Activated CD4-positive, alpha-beta T cell treated with anti-CD3 and anti-CD28 coated beads, Interleukin-2, amount 10 ng/mL, durations not matched to agents 7 days and 5 days (primary cell): Measurements from ENCODE around the gene RPS3. TPM values are rescaled to one million over a fixed set of nuclear protein-coding genes. Genes with fewer than 3 reads are reported as not detected.
"Not testable (repeated sequence)": the region's sequence is repeated elsewhere in the genome, so short reads cannot be mapped to it uniquely, and the experiment has no call there.

Experiments used
- CTCF ChIA-PET: fragments of 350-600 bp; sonication (Branson Sonifier 250); formaldehyde crosslinking; loops from one replicate; lab custom pipeline; 2021; ENCODE audit warnings: antibody characterized with exemption; lab: Charles Lee
- POLR2A ChIA-PET: fragments of 350-600 bp; sonication (Branson Sonifier 250); formaldehyde crosslinking; loops from one replicate; lab custom pipeline; 2021; ENCODE audit warnings: antibody characterized with exemption; lab: Charles Lee
- DNase-seq: peaks from one replicate; pipeline ENCODE4 v3.0.0-alpha.2; 2020
- H3K27ac Mint-ChIP-seq: one replicate; pipeline ENCODE4 v1.8.0; 2021; ENCODE audit warnings: mild to moderate bottlenecking, moderate library complexity, mixed read lengths
- H3K27me3 Mint-ChIP-seq: one replicate; pipeline ENCODE4 v1.8.0; 2021; ENCODE audit warnings: mixed read lengths
- H3K36me3 Mint-ChIP-seq: one replicate; pipeline ENCODE4 v1.8.0; 2021; ENCODE audit warnings: low read depth, mixed read lengths
- H3K4me1 Mint-ChIP-seq: one replicate; pipeline ENCODE4 v1.8.0; 2021; ENCODE audit warnings: mixed read lengths
- H3K4me3 Mint-ChIP-seq: one replicate; pipeline ENCODE4 v1.8.0; 2021; ENCODE audit warnings: mild to moderate bottlenecking, moderate library complexity, mixed read lengths
- H3K9me3 Mint-ChIP-seq: one replicate; pipeline ENCODE4 v1.8.0; 2021; ENCODE audit warnings: mixed read lengths
- total RNA-seq, 2 experiments: library from RNA; stranded (reverse); gene quantifications; one replicate each; pipeline ENCODE4 v1.2.3, GENCODE V29; 2021

Gene RPS3
- total RNA-seq, 2 experiments from 2014 or later = 2,943 to 3,099 TPM

DNA sequence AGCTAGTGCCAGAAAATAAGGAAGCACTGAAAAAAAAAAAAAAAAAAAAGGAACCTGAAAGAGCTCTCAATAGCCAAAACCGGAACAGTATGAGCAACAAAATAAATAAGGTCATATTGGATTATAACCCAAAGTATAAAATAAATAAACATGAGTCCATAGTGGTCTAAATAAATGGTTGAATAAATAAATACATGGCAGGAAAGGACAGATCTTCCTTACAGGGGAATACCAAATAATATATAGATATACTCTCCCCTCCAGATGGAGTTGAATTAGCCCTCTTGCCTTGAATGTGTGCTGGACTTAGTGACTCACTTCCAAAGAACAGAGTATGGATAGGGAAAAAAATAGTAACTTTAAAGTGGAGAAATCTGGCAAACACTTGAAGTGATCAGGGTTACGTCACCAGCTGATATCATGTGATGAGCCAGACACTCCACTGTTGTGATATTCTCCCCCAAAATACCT, 33.6 kb upstream of the RPS3 start:
- Mint-ChIP-seq H3K9me3 (peaks cover 9% of the 10 kb centered on the region), H3K36me3 (peaks cover 13% of the 10 kb centered on the region), H3K27me3 (peaks cover 9% of the 10 kb centered on the region), H3K4me1 (peaks cover 16% of the 10 kb centered on the region), H3K27ac (no peak overlapping the region), H3K4me3 (no peak overlapping the region)
- no peak for DNase-seq
- POLR2A ChIA-PET = no interaction called here
- CTCF ChIA-PET = interaction anchor here (0.6 to 0.9 kb wide), 2 partner anchors 18 to 20 kb away, joined by 3 read pairs; no protein-coding TSS in a partner anchor

GRCh38 chr11:75366826-75367225, 32.5 kb upstream of the RPS3 start:
- Mint-ChIP-seq H3K36me3 (peaks cover 13% of the 10 kb centered on the region), H3K4me1 (peaks cover 21% of the 10 kb centered on the region)
- POLR2A ChIA-PET, H3K4me3 Mint-ChIP-seq, H3K27ac Mint-ChIP-seq, H3K27me3 Mint-ChIP-seq, DNase-seq, H3K9me3 Mint-ChIP-seq: not testable (repeated sequence)
- CTCF ChIA-PET = interaction anchor here (0.8 to 0.9 kb wide), 2 partner anchors 15 to 21 kb away, joined by 3 to 6 read pairs; no protein-coding TSS in a partner anchor

- Mint-ChIP-seq H3K4me3 (no peak overlapping the region), H3K27ac (peak overlapping the region; percentile 21), H3K9me3 (peaks cover 9% of the 10 kb centered on the region), H3K27me3 (peaks cover 5% of the 10 kb centered on the region), H3K36me3 (peaks cover 13% of the 10 kb centered on the region), H3K4me1 (peaks cover 27% of the 10 kb centered on the region)
- CTCF ChIA-PET = interaction anchor here (0.6 to 1.5 kb wide), 6 partner anchors 16 to 452 kb away, joined by 3 to 5 read pairs (median 4); no protein-coding TSS in a partner anchor
- DNase-seq = no peak
- POLR2A ChIA-PET = interaction anchor here (0.7 kb wide), 1 partner anchor 106 kb away, joined by 3 read pairs; no protein-coding TSS in a partner anchor
Measured at GRCh38 chr11:75369560-75370255, 29.6 kb upstream of the RPS3 start.

GRCh38 chr11:75371949-75372876, 27.1 kb upstream of the RPS3 start:
- POLR2A ChIA-PET = no interaction called here
- peaks cover 9% of the 10 kb centered on the region for H3K9me3 Mint-ChIP-seq
- H3K36me3 Mint-ChIP-seq = peaks cover 13% of the 10 kb centered on the region
- no peak overlapping the region for H3K4me3 Mint-ChIP-seq
- CTCF ChIA-PET = interaction anchor here (0.6 to 1.3 kb wide), 6 partner anchors 8 to 176 kb away, joined by 3 to 6 read pairs (median 3); no protein-coding TSS in a partner anchor
- H3K4me1 Mint-ChIP-seq = peaks cover 29% of the 10 kb centered on the region
- no peak for DNase-seq
- H3K27ac Mint-ChIP-seq = peak overlapping the region; percentile 27
- no peaks in the 10 kb centered on the region for H3K27me3 Mint-ChIP-seq

GRCh38 chr11:75373201-75373600, 26.1 kb upstream of the RPS3 start:
- no peak for DNase-seq
- Mint-ChIP-seq H3K4me3 (no peak overlapping the region), H3K36me3 (peaks cover 11% of the 10 kb centered on the region), H3K4me1 (peaks cover 29% of the 10 kb centered on the region), H3K27me3 (no peaks in the 10 kb centered on the region), H3K9me3 (peaks cover 9% of the 10 kb centered on the region), H3K27ac (no peak overlapping the region)
- ChIA-PET POLR2A (no interaction called here), CTCF (interaction anchor here (1.2 kb wide), 2 partner anchors 93 to 109 kb away, joined by 3 read pairs; no protein-coding TSS in a partner anchor)

DNA sequence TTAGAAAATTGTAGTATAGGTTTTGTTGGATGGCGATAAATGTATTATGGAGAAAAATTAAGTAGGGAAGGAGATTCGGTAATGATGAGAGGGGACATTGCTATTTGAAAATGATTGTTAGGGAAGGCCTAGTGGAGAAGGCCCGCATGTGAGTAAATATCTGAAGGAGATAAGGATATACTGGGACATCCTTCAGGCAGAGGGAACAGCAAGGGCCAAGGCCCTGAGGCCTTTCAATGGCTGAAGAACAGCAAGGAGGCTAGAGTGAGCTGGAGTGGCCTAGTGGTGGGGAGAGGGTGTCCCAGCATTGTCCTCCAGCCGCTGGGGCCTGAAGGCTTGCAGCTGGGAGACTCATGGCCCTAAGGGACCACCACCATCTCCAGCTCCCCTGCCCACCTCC, 24.7 kb upstream of the RPS3 start:
- Mint-ChIP-seq H3K9me3 (peaks cover 4% of the 10 kb centered on the region), H3K4me3 (no peak overlapping the region), H3K36me3 (peaks cover 5% of the 10 kb centered on the region), H3K27ac (no peak overlapping the region), H3K27me3 (no peaks in the 10 kb centered on the region), H3K4me1 (peaks cover 22% of the 10 kb centered on the region)
- CTCF ChIA-PET = interaction anchor here (0.6 to 3.1 kb wide), 7 partner anchors 10 to 1254 kb away, joined by 3 to 11 read pairs (median 4); partner anchors contain the start of gene ARRB1
- POLR2A ChIA-PET = no interaction called here
- no peak for DNase-seq

DNA sequence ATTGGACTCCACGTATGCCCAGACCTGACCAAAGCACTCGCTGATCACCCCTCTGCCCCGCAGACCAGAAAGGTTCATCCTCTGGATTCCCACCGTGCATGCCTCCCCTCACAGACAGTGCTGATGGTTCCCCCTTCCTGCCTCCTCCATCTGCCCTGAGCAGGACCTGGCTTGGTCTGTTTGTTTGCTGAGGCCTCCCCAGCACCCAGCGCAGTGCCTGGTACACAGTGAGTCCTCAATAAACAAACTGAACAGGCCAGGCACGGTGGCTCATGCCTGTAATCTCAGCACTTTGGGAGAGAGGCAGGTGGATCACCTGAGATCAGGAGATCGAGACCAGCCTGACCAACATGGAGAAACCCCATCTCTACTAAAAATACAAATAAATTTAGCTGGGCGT, 23.7 kb upstream of the RPS3 start:
- H3K27ac Mint-ChIP-seq = no peak overlapping the region
- POLR2A ChIA-PET = no interaction called here

DNA sequence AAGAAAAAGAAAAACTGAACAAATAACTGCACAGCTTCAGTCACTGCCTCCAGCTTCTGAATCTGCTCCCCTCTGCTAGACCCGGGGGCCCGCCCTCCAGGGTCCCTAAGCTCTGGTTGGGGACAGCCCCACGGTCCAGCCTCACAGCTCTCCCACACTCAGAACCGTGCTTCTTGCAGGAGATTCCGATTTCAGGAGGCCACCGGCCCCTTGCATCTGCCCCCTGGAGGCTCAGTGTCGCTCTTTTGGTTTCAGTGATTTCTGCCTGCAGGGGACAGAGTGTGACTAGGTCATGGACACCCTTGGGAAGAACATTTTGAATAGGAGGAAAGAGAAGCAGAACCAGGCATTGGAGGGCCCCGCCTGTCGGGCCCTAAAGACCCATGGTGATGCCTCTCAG, 23.1 kb upstream of the RPS3 start:
- Mint-ChIP-seq H3K4me1 (peaks cover 16% of the 10 kb centered on the region), H3K36me3 (no peaks in the 10 kb centered on the region), H3K27me3 (no peaks in the 10 kb centered on the region), H3K27ac (no peak overlapping the region), H3K9me3 (no peaks in the 10 kb centered on the region), H3K4me3 (no peak overlapping the region)
- no peak for DNase-seq
- POLR2A ChIA-PET = no interaction called here
- CTCF ChIA-PET = interaction anchor here (1.0 to 3.1 kb wide), 2 partner anchors 9 to 20 kb away, joined by 4 to 11 read pairs; no protein-coding TSS in a partner anchor

More for the DNA sequence above, 23.7 kb upstream of the RPS3 start:
- CTCF ChIA-PET = interaction anchor here (1.0 to 3.1 kb wide), 2 partner anchors 9 to 20 kb away, joined by 4 to 11 read pairs; no protein-coding TSS in a partner anchor
- Mint-ChIP-seq H3K9me3 (no peaks in the 10 kb centered on the region), H3K36me3 (no peaks in the 10 kb centered on the region), H3K27me3 (no peaks in the 10 kb centered on the region), H3K4me1 (peaks cover 14% of the 10 kb centered on the region), H3K4me3 (no peak overlapping the region)
- DNase-seq = no peak

GRCh38 chr11:75378776-75379175, 20.5 kb upstream of the RPS3 start:
- H3K27me3 Mint-ChIP-seq, H3K4me3 Mint-ChIP-seq, H3K9me3 Mint-ChIP-seq, DNase-seq, H3K36me3 Mint-ChIP-seq, POLR2A ChIA-PET, H3K27ac Mint-ChIP-seq, CTCF ChIA-PET: not testable (repeated sequence)
- peaks cover 15% of the 10 kb centered on the region for H3K4me1 Mint-ChIP-seq

DNA sequence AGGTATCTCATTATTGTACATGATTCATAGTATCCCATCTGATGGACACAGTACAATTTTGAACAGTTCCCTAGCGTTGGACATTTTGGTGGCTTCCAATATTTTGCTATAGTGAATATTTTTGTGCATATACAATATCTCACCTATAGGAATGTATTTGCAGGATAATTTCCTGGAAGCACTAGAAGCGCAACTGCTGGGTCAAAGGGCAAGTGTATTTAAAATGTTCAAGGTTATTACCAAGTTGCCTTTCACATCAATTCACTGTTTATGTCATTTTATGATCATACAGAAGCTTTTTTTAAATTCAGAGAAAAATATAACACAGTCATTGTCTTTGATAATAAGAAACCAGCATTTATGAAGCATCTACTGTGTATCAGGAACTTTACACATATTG, 19.1 kb upstream of the RPS3 start:
- Mint-ChIP-seq H3K9me3 (no peaks in the 10 kb centered on the region), H3K27ac (no peak overlapping the region), H3K27me3 (no peaks in the 10 kb centered on the region), H3K4me3 (no peak overlapping the region), H3K4me1 (peaks cover 26% of the 10 kb centered on the region), H3K36me3 (no peaks in the 10 kb centered on the region)
- DNase-seq = no peak
- ChIA-PET CTCF (interaction anchor here (0.8 to 6.1 kb wide), 5 partner anchors 8 to 151 kb away, joined by 3 to 44 read pairs (median 6); partner anchors contain the start of gene RPS3), POLR2A (no interaction called here)

- H3K4me3 Mint-ChIP-seq = no peak overlapping the region
- H3K27me3 Mint-ChIP-seq = no peaks in the 10 kb centered on the region
- ChIA-PET CTCF (interaction anchor here (0.5 to 6.1 kb wide), 9 partner anchors 9 to 151 kb away, joined by 3 to 44 read pairs (median 3); partner anchors contain the start of gene RPS3), POLR2A (no interaction called here)
- H3K9me3 Mint-ChIP-seq = no peaks in the 10 kb centered on the region
- H3K36me3 Mint-ChIP-seq = no peaks in the 10 kb centered on the region
- H3K4me1 Mint-ChIP-seq = peaks cover 26% of the 10 kb centered on the region
- no peak overlapping the region for H3K27ac Mint-ChIP-seq
- no peak for DNase-seq
Measured at GRCh38 chr11:75380716-75381420, 18.4 kb upstream of the RPS3 start.

- DNase-seq = peak; percentile 59
Measured at GRCh38 chr11:75383246-75383645, 16.1 kb upstream of the RPS3 start.

More at GRCh38 chr11:75383246-75383645, 16.1 kb upstream of the RPS3 start:
- Mint-ChIP-seq H3K36me3 (no peaks in the 10 kb centered on the region), H3K9me3 (no peaks in the 10 kb centered on the region), H3K27ac (peak overlapping the region; percentile 78), H3K4me3 (no peak overlapping the region), H3K27me3 (peaks cover 5% of the 10 kb centered on the region), H3K4me1 (peaks cover 23% of the 10 kb centered on the region)
- CTCF ChIA-PET = interaction anchor here (0.8 to 6.1 kb wide), 6 partner anchors 21 to 244 kb away, joined by 3 to 44 read pairs (median 4); no protein-coding TSS in a partner anchor
- POLR2A ChIA-PET = no interaction called here
